Measurements from ENCODE around the gene GALT.

GRCh38 chr9:34686732-34687131, 40.3 kb downstream of the GALT start:
- no peak for TF ChIP-seq IRX3 (CRISPR knock-in tag; IDR thresholded peaks at IDR 0.05; ENCODE audit: borderline replicate concordance, low read depth)
- no peak for TF ChIP-seq CTCF (CRISPR knock-in tag; IDR thresholded peaks at IDR 0.05)
- TF ChIP-seq EP300 (IDR thresholded peaks at IDR 0.05; ENCODE audit: low read depth in 2 of 2, low read length in 2 of 2), result no peak
- no peak for TF ChIP-seq EP300 (CRISPR knock-in tag; IDR thresholded peaks at IDR 0.05; ENCODE audit: borderline replicate concordance)
- no peak for TF ChIP-seq NBN (conservative IDR thresholded peaks at IDR 0.05)
- no peak for TF ChIP-seq CEBPB (IDR thresholded peaks at IDR 0.05; ENCODE audit: borderline replicate concordance, low read depth, low read length)
- TF ChIP-seq ZNF337 (CRISPR knock-in tag; IDR thresholded peaks at IDR 0.05; ENCODE audit: borderline replicate concordance, low read depth), result no peak
- no peak for TF ChIP-seq CHD4 (IDR thresholded peaks at IDR 0.05; ENCODE audit: borderline replicate concordance, low read length)
- TF ChIP-seq NFRKB (IDR thresholded peaks at IDR 0.05), result no peak
- TF ChIP-seq SMC3 (IDR thresholded peaks at IDR 0.05; ENCODE audit: low read length), result no peak
- no peak for TF ChIP-seq USF2 (IDR thresholded peaks at IDR 0.05; ENCODE audit: low read depth, low read length)
- TF ChIP-seq USF2 (CRISPR knock-in tag; IDR thresholded peaks at IDR 0.05; ENCODE audit: borderline replicate concordance), result no peak
- no peak for TF ChIP-seq POLR2AphosphoS5 (IDR thresholded peaks at IDR 0.05; ENCODE audit: low read depth, low read length)
- no peak for TF ChIP-seq POLR2A (IDR thresholded peaks at IDR 0.05; ENCODE audit: insufficient read depth in 1 of 2, low read depth in 2 of 2, low read length in 2 of 2)
- TF ChIP-seq, protein P1, sequence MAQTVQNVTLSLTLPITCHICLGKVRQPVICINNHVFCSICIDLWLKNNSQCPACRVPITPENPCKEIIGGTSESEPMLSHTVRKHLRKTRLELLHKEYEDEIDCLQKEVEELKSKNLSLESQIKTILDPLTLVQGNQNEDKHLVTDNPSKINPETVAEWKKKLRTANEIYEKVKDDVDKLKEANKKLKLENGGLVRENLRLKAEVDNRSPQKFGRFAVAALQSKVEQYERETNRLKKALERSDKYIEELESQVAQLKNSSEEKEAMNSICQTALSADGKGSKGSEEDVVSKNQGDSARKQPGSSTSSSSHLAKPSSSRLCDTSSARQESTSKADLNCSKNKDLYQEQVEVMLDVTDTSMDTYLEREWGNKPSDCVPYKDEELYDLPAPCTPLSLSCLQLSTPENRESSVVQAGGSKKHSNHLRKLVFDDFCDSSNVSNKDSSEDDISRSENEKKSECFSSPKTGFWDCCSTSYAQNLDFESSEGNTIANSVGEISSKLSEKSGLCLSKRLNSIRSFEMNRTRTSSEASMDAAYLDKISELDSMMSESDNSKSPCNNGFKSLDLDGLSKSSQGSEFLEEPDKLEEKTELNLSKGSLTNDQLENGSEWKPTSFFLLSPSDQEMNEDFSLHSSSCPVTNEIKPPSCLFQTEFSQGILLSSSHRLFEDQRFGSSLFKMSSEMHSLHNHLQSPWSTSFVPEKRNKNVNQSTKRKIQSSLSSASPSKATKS (CRISPR knock-in tag; IDR thresholded peaks at IDR 0.05), result no peak

Measured in HepG2 (cell line).